H1 (cell line): Measurements from ENCODE around the gene GOLGA1. TPM values are rescaled to one million over a fixed set of nuclear protein-coding genes. Genes with fewer than 3 reads are reported as not detected.
A peak's percentile ranks its signal among the peaks of the same experiment; 100 is the strongest.

Experiments used
- CEBPB ChIP-seq: IDR thresholded peaks from 2 replicates; pipeline ENCODE4 v1.6.1; 2012; ENCODE audit warnings: low read depth, low read length
- CHD1 ChIP-seq: IDR thresholded peaks from 2 replicates; pipeline ENCODE4 v1.6.1; 2012; ENCODE audit warnings: low read depth, low read length, improper control_type of control experiment
- CREB1 ChIP-seq: IDR thresholded peaks from 2 replicates; pipeline ENCODE4 v1.6.1; 2012; ENCODE audit warnings: inconsistent platforms
- CTBP2 ChIP-seq: IDR thresholded peaks from 2 replicates; pipeline ENCODE4 v1.7.0; 2011; ENCODE audit warnings: borderline replicate concordance, mild to moderate bottlenecking, moderate library complexity, mixed read lengths, low read length; ENCODE audit not compliant: insufficient read depth, insufficient read length
- SP4 ChIP-seq: IDR thresholded peaks from 2 replicates; pipeline ENCODE4 v1.6.1; 2012; ENCODE audit warnings: low read length, inconsistent platforms
- SRF ChIP-seq: IDR thresholded peaks from 2 replicates; pipeline ENCODE4 v1.6.1; 2011; ENCODE audit warnings: mild to moderate bottlenecking, low read depth, low read length, moderate library complexity
- TAF1 ChIP-seq: IDR thresholded peaks from 2 replicates; pipeline ENCODE4 v1.6.1; 2011; ENCODE audit warnings: mild to moderate bottlenecking, low read depth, low read length
- TEAD4 ChIP-seq: IDR thresholded peaks from 2 replicates; pipeline ENCODE4 v1.6.1; 2012; ENCODE audit warnings: low read depth, low read length, inconsistent platforms, mixed read lengths
- polyA plus RNA-seq, 7 experiments: library from polyadenylated mRNA; depleted of rRNA in 3 of 7; stranded (reverse) in 5 of 7; unstranded in 2 of 7; fragments of >200 nt in 5 of 7; fragments of 200-250 nt in 2 of 7; gene quantifications; 1 replicate in 5 of 7; 2 replicates in 1 of 7; 4 replicates in 1 of 7; pipeline versions ENCODE4 v1.2.1 to v1.2.3, GENCODE V29; 2011 to 2013; ENCODE audit warnings: missing spikeins in 2 of 7, mixed read lengths in 2 of 7
- total RNA-seq: library from RNA; stranded (reverse); fragmentation: NEBNext Ultra II Directional; extraction: Animal tissue kit (Norgen Biotek cat#: 25700); gene quantifications from 2 replicates; pipeline ENCODE4 v1.2.1, GENCODE V29; 2021
- TF ChIP-seq, protein P1 (sequence below): fragments of 300-600 bp; sonication (generic); IDR thresholded peaks from 2 replicates; pipeline ENCODE4 v1.7.1; 2012; ENCODE audit warnings: low read length, moderate library complexity, mild to moderate bottlenecking, inconsistent platforms; ENCODE audit not compliant: insufficient replicate concordance
- TF ChIP-seq, protein P2 (sequence below): IDR thresholded peaks from 2 replicates; pipeline ENCODE4 v1.6.1; 2012; ENCODE audit warnings: inconsistent platforms

GOLGA1 gene
- total and polyA plus RNA-seq, 2 of the 8 experiments (the other 6 are each of a cell fraction or from before 2014, with no cell fraction given): 4.8 to 6.5 TPM

DNA sequence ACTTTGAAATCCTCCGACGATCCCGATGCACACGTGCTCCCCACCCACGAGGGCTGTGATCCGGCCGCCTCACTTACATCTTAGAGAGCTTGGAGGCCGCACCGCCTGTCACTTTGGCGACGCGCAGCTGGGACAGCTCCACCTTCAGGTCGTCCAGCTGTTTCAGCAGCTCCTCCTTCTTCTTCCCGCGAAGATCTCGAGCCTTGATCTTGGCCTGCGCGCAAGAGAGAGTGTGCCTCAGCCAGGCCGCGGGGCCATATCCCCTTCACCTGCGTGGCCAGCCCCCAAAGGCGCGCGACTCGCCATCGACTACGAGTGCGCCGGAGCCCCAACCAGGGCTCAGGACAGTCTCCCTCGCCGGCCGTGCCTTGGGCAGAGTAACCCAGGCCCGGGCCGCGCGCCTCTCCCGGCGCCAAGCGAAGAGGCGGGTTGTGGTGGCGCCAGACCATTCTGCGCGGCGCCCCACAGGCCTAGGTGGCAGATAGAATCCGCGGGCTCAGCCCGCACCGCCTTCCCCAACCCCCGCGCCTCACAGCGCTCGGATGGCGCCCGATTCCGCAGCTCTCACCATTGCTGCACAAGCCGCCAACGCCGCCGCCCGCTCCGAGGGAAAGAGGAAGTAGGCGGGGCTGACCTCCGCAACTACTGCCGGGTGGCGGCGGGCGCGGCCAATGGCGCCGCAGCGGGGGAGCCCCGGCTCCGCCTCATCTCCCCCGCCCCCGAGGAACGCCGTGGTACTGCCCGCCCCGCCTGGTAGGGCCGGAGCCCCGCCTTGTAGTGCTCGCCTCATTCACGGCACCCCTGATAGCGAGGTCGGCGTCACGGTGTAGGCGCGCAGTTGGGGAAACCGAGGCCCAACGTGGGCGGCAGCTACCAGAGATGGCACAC, 79.3 kb downstream of the GOLGA1 start, which contains the start of the genes ARPC5L and RPL35 (continued):
- TF ChIP-seq, protein P1, sequence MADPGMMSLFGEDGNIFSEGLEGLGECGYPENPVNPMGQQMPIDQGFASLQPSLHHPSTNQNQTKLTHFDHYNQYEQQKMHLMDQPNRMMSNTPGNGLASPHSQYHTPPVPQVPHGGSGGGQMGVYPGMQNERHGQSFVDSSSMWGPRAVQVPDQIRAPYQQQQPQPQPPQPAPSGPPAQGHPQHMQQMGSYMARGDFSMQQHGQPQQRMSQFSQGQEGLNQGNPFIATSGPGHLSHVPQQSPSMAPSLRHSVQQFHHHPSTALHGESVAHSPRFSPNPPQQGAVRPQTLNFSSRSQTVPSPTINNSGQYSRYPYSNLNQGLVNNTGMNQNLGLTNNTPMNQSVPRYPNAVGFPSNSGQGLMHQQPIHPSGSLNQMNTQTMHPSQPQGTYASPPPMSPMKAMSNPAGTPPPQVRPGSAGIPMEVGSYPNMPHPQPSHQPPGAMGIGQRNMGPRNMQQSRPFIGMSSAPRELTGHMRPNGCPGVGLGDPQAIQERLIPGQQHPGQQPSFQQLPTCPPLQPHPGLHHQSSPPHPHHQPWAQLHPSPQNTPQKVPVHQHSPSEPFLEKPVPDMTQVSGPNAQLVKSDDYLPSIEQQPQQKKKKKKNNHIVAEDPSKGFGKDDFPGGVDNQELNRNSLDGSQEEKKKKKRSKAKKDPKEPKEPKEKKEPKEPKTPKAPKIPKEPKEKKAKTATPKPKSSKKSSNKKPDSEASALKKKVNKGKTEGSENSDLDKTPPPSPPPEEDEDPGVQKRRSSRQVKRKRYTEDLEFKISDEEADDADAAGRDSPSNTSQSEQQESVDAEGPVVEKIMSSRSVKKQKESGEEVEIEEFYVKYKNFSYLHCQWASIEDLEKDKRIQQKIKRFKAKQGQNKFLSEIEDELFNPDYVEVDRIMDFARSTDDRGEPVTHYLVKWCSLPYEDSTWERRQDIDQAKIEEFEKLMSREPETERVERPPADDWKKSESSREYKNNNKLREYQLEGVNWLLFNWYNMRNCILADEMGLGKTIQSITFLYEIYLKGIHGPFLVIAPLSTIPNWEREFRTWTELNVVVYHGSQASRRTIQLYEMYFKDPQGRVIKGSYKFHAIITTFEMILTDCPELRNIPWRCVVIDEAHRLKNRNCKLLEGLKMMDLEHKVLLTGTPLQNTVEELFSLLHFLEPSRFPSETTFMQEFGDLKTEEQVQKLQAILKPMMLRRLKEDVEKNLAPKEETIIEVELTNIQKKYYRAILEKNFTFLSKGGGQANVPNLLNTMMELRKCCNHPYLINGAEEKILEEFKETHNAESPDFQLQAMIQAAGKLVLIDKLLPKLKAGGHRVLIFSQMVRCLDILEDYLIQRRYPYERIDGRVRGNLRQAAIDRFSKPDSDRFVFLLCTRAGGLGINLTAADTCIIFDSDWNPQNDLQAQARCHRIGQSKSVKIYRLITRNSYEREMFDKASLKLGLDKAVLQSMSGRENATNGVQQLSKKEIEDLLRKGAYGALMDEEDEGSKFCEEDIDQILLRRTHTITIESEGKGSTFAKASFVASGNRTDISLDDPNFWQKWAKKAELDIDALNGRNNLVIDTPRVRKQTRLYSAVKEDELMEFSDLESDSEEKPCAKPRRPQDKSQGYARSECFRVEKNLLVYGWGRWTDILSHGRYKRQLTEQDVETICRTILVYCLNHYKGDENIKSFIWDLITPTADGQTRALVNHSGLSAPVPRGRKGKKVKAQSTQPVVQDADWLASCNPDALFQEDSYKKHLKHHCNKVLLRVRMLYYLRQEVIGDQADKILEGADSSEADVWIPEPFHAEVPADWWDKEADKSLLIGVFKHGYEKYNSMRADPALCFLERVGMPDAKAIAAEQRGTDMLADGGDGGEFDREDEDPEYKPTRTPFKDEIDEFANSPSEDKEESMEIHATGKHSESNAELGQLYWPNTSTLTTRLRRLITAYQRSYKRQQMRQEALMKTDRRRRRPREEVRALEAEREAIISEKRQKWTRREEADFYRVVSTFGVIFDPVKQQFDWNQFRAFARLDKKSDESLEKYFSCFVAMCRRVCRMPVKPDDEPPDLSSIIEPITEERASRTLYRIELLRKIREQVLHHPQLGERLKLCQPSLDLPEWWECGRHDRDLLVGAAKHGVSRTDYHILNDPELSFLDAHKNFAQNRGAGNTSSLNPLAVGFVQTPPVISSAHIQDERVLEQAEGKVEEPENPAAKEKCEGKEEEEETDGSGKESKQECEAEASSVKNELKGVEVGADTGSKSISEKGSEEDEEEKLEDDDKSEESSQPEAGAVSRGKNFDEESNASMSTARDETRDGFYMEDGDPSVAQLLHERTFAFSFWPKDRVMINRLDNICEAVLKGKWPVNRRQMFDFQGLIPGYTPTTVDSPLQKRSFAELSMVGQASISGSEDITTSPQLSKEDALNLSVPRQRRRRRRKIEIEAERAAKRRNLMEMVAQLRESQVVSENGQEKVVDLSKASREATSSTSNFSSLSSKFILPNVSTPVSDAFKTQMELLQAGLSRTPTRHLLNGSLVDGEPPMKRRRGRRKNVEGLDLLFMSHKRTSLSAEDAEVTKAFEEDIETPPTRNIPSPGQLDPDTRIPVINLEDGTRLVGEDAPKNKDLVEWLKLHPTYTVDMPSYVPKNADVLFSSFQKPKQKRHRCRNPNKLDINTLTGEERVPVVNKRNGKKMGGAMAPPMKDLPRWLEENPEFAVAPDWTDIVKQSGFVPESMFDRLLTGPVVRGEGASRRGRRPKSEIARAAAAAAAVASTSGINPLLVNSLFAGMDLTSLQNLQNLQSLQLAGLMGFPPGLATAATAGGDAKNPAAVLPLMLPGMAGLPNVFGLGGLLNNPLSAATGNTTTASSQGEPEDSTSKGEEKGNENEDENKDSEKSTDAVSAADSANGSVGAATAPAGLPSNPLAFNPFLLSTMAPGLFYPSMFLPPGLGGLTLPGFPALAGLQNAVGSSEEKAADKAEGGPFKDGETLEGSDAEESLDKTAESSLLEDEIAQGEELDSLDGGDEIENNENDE: no peak
- no peak for TF ChIP-seq TEAD4
- no peak for TF ChIP-seq SRF
- peak; percentile 99 for TF ChIP-seq TAF1
- peak; percentile 90; the same call in 1 of the 2 replicates for TF ChIP-seq SP4
- peak; percentile 89 for TF ChIP-seq CHD1
- no peak for TF ChIP-seq CEBPB
- peak; percentile 75 for TF ChIP-seq CREB1
- TF ChIP-seq, protein P2, sequence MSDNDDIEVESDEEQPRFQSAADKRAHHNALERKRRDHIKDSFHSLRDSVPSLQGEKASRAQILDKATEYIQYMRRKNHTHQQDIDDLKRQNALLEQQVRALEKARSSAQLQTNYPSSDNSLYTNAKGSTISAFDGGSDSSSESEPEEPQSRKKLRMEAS: peak; percentile 73
- TF ChIP-seq CTBP2: no peak
